Endometrial microvascular endothelial cells (primary cell): ENCODE measurements around the gene MFF. TPM values are rescaled to one million over a fixed set of nuclear protein-coding genes. Genes with fewer than 3 reads are reported as not detected.
"Not testable (repeated sequence)": the region's sequence is repeated elsewhere in the genome, so short reads cannot be mapped to it uniquely, and the experiment has no call there.

Experiments used
- in situ Hi-C: cut with HindIII; loops from 2 replicates; pipeline ENCODE4 v1.10.0; 2017; ENCODE audit warnings: low sequenced_read_pairs, low pct_unique_long_range_greater_than_20kb; ENCODE audit errors: inconsistent ontology term
- total RNA-seq: library from RNA; depleted of rRNA; stranded (reverse); fragments of >200 nt; gene quantifications from one replicate; pipeline ENCODE4 v1.2.3, GENCODE V29; 2015; ENCODE audit errors: inconsistent ontology term

MFF gene
- total RNA-seq, 1 donor from 2014 or later = 70.0 TPM

DNA sequence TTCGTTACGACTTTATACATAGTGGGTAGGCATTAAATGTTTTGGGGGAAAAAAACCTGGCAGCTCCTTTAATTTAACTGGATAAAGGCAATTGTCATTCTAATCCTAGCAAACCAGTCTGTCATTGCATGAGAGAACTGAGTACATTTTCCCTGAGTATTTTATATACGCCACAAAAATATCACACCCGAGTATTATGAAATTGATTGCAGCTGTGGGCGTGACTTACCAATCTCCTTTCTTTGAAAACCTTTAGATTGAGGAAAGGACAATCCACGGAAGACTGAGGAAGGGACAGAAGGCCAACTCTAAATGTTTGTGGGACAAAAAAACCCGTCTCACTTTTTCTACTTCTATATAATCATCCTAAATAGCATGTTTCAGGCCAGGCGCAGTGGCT lies 45.0 kb downstream of the MFF start:
- in situ Hi-C loops = no loop called here

DNA sequence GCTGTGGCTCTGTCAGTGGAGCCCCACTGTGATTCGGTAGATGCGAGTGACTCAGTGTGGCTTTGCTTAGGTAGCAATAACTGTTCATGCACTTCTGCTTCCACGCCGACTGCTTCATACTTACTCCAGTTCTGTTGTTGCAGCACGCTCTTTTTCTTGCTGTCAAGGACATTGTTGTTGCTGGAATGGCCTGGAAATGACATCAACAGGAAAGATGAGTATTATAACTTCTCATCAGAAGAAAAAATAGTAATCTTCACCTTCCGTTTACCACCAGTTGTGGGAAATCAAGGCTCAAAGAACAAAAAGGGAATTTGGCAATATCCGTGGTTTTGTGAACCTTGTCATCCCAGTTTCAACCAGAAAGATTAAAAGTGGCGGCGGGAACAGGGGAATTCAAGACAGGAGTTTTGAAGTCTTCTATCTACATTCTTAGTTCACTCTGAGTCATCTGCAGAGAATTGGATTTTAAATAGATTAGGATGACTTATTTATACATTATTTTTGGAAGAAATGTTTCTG lies 45.8 kb downstream of the MFF start:
- in situ Hi-C loops = no loop called here

DNA sequence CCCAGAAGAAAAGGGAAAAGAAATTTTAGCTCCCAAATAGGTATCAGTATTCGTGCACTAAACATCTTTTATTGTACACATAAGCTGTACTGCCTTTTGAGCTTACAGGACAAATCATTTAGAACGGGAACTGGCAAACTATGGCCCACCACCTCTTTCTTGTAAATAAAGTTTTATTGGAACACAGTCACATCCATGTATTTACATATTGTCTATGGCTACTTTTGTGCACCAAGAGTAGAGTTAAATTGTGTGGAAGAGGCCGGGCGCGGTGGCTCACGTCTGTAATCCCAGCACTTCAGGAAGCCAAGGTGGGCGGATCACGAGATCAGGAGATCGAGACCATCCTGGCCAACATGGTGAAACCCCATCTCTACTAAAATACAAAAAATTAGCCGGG lies 48.3 kb downstream of the MFF start:
- in situ Hi-C loops = no loop called here

DNA sequence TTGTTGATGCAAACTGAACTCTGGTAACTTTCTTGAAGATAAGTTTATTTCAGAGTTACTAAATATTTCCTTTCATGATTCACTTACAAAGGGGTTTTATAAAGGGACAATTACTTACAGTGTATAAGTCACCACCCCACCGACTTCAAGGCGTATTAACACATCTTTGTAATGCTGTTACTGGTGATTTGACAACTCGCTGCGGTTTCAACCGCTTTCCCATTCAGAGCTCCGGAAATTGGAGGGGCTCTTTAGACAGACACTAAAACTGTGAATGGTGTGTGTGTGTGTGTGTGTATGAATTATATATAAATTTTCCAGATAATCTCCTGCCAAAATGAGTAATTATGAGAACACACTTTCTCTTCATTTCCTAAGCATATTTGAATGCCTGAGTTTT lies 49.1 kb downstream of the MFF start:
- in situ Hi-C loops = no loop called here

DNA sequence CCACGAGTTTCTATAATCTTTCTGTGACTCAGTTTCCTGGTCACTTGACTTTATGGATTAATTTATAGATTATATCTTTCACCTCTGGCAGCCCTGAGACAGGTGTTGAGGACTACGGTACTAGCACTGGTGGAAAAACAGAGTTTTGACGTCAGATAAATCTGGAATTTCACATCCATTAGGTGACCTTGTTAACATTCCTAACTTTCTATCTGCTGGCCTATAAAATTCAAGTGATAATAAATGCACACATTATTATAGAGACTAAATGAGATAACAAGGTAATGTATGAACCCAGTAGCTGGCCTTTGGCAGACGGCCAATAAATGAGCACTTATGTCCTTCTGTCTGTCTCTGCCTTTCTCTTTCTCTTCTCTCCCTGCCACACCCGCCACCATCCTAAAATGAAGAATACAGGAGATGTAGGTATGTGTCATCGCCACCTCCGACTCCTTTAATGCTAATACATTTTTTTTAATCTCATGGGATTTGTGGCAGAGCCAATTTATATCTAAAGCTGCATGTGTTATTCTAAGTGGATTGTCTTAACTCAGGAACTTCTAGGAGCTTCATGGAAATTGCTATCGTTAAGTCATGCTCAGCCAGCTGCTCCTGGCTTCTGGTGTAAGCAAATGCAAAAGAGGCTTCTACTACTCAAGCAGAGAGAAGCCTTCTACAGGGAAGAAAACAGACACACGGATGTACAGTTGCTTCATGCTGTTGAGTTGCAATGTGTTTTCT lies 51.8 kb downstream of the MFF start:
- in situ Hi-C loops = no loop called here

DNA sequence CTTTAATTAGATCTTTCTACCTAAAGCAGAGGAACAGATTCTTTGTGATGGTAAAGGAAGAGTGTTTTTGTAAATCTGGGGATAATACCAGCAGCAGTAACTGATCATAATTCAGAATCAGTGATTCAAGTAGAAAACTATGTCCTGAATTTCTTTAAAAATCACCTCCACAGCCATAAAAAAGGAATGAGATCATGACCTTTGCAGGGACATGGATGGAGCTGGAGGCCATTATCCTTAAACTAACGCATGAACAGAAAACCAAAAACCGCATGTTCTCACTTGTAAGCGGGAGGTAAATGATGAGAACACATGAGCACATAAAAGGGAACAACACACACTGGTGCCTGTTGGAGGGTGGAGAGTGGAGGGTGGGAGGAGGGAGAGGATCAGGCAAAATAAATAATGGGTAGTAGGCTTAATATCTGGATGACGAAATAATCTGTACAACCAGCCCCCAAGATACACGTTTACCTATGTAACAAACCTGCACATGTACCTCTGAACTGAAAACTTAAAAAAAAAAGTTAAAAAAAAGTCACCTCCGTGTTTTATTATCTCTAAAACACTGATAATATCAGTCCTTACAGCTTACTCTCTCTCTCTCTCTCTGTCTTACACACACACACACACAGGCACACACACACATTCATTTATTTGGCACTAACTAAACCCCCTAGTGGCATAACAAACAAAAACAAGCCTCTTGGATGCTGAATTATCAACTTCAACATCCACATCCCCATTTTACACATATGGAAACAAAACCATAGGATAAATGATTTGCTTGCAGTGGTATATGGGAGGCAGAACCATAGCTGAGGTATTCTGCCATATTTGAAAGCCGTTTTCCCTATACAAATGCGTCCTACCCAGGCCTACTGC lies 52.7 kb downstream of the MFF start:
- in situ Hi-C loops = no loop called here

DNA sequence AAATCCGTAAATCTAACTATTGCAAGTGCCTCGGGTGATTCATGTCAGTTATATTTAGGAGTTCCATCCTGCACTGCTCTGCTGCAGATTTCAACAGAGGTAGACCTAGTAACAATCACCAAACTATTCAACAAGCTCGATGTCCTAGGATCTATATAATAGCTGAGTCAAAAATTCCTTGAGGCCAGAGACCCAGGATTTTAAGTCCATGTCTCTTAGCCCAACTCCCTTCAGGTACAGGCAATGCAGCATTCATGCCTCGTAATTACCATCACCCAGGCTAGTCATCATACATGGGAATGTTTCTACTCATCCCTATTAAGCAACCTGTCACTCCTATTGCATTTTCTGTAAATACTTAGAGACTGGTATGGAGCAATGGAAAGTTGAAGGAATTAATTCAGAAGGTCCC lies 53.3 kb downstream of the MFF start:
- in situ Hi-C loops = no loop called here

DNA sequence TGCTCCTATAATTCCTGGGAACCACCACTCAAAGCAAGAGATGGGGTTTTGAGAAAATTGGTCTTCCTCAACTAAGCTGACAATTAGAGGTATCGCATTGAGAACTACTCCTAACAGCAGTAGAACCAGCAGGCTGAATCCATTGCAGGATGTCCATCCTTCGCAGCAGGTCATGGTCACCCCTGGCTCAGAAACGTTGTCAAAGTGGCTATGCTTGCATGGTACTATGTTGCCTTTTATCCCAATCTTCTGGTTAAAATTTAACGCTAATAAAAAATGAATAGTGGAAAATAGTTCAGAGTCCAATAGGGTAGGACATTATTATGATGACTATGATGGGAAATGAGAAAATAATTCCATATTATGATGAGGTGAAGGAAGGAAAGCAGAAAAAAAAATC lies 54.0 kb downstream of the MFF start, which contains the start of gene TM4SF20:
TM4SF20 (minus strand) TSS at position 212 of the 400 bp plus-strand sequence; CDS start at position 174, 38 bp downstream.
- in situ Hi-C loops = no loop called here

DNA sequence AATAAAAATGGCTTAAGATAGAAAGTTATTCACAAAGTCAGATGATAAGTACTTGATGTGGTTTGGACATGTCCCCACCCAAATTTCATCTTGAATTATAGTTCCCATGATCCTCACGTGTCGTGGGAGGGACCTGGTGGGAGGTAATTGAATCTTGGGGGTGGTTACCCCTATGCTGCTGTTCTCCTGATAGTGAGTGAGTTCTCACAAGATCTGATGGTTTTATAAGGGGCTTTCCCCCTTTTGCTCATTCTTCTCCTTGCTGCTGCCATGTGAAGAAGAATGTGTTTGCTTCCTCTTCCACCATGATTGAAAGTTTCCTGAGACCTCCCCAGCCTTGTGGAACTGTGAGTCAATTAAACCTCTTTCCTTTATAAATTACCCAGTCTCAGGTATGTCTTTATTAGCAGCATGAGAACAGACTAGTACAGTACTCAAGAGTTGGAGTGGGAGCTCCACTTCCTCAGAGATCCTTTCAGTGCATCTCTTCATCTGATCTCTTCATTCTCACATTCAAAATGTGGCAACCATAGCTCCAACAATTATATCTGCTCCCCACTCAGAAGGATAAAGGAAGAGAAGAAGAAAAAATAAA lies 57.3 kb downstream of the MFF start:
- in situ Hi-C loops = not testable (repeated sequence)

DNA sequence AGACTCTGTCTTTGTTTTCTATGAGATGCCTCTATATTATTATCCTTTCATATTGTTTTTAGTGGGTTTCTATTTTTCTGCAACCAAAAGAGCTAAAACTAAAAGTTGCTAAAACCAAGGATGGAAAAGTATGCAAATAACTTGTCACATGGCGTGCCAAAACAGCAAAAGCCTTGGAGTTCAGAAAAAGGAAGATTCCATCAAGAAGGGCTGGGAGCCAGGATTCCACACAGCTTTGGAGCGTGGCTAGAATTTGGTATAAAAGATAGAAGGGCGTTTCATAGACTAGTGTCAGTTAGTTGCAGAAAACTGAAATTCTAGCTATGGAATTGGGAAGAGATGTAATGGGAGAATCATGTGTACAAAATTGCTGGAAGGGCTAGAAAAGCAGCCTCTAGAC lies 58.6 kb downstream of the MFF start:
- in situ Hi-C loops = no loop called here

DNA sequence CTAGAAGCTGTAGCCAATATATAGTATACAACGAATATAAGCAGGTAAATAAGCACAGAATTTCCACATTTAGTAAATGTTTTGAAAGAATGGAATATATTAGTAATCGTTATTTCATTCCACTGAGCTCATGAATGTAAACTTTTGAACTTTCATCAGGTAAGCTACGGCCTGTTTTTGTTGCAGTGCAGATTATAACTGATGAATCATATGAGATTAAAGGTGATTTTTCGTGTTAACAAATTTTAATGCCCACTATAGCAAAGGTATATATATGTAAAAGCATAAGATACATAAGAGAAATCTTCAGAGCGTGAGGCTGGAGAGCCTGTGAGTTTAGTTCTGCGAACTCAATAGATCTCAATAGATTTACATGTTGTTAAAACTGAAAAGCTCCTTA lies 61.6 kb downstream of the MFF start:
- in situ Hi-C loops = no loop called here

DNA sequence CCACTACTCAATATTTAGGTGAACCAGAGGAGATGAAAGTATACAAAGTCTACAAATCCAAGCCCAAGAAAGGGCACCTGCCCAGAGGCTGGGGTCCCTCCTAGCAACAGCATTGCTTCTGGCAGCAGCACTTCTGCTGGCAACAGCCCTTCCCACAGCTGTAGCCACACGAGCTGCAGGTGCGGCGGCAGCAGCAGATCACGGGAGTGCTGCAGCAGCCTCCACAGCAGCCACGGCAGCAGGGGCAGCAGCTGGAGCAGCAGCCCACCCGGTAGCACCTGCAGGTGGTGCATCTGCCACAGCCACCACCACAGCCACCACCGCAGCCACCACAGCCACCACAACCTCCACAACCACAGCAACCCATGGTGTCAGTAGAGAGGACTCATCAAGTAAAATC lies 62.5 kb downstream of the MFF start, which contains the start of gene SCYGR1:
SCYGR1 (minus strand) TSS at position 367 of the 400 bp plus-strand sequence; CDS start at position 367, 0 bp downstream.
- in situ Hi-C loops = not testable (repeated sequence)

DNA sequence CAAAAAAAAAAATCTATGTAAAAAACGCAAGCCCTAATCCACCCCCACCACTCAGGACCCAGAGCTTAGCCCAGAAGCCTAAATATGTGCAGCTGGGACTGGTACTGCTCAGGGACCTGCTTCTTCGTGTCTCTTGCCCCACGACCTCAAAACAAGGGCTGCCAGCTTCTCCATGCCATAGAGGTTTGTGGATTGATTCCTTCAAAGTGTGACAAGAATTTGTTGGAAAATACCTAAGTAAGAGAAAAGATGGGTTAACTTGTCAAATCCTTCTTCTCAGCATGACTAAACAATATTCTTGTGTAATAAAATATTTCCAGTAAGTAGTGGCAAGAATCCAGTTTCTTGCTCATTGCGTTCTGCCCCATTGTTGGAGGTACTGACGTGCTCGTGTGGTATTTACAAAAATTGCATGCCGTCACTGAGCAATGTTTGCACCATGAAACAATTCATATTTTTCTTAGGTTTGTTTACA lies 63.5 kb downstream of the MFF start:
- in situ Hi-C loops = no loop called here

DNA sequence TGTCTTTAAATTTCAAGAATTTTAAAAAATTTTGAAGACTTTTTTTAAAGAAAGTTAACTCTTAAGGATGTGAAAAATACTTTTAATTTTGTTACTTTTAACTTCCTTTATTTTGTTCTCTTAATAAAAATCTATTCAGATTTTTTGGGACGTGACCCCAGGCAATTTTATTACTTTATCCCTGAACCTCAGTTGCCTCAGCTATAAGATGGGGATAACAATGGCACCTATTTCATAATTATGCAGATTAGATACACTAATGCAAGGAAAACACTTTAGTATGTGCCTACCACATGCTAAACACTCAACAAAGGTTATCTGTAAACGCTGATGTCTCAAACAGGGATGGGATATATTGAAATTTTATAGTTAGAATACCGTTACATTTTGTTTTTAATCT lies 64.2 kb downstream of the MFF start:
- in situ Hi-C loops = no loop called here

DNA sequence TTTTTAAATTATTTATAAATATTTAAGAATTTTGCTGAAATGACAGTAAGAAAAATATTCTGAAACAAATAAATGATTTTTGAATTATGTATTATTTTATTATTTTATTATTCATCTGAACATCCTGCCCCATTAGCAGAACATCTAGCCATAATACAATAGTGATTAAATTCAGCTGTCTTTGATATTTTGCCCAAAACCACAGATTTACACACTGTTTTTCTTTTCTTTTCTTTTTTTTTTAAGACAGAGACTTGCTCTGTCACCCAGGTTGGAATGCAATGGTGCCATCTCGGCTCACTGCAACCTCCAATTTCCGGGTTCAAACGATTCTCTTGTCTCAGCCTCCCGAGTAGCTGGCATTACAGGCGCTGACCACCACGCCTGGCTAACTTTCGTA lies 64.6 kb downstream of the MFF start:
- in situ Hi-C loops = no loop called here

DNA sequence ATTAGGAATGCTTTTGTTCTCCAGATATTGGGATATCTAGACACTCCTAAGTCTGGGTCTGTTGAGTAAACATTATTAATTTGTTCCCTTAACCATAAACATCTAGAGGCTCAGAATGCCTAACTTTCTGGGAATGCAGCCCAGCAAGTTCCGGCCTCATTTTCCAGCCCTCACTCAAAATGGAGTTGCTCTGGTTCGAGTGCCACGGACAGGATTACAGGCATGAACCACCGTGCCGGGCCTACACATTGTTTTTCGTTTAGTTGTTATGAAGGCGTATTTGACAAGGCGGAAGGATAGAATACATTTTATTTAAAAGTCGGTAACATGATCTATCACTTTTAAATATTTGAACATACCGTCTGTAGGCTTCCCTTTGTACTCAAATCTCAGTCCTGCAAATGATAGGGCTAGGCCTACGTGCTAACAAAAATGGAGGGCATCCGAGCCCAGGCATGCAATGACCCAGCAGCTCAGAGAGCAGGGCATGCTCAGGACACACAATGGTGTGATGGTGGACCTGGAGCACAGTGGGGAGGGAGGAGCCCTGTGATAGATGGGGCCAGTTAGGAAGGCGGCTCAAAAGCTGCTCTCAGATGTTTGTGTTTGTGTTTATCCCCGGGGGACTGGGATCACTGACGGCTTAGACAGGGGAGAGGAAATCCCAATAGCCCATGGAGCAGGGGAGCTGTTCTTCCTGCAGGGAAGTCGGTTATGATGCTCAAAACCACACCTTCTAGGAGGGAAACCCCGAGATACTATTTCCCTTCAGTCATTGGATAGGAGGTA lies 65.6 kb downstream of the MFF start:
- in situ Hi-C loops = no loop called here

DNA sequence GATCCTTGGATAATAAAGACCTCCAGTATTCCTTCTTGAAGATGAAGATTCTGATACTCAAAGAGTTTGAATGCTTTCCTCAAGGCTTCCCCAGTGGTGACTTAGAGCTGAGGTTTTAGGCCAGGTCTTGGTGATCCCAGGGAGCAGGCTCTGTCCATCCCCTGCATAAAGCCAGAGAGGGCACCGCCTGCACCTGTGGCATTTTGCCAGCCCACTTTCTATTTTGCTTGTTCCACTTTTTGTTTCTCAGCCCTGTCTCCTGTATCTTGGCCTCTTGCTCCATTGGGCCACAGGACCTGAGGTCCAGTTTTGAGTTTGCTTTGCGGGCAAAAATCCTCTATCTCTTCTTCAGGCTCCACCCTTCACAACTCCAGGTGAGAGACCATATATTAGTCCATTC lies 69.3 kb downstream of the MFF start:
- in situ Hi-C loops = no loop called here

DNA sequence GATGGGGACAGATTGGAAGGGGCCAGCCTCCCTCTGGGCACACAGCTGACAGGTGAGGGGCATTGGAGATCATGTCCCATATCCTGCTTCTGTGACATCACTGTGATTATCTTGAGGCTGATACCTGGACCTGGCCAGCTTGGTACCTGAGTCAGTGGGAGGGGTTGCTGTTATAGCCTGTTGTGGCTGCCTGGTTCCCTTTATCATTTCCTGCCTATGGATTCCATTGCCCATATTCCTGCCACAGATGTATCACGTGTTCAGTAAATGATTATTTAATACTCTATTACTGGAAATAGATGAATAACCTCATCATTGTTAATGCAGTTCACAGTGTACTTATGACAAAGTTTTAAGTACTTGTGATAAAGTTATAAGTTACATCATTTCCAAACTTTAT lies 70.5 kb downstream of the MFF start:
- in situ Hi-C loops = no loop called here

DNA sequence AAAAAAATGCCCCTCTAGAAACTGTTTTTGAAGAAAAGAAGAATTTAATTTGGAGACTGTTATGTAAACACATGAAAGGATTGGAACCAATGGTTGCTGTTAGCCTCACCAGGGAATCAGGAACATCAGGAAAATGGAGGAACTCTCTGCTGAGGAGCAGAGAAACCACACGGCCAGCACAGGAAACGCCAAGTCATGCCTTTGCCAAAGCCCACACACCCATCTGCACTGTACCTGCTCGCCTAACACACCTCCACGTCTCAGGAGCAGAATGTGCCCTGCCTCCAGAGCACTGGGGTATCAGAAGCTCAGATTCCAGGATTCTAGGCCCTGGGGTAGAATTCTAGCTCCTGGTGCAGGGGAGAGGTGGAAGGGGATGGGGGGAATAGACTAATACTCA lies 72.5 kb downstream of the MFF start:
- in situ Hi-C loops = no loop called here
